ENCODE data around the gene CD7. TPM values are rescaled to one million over a fixed set of nuclear protein-coding genes. Genes with fewer than 3 reads are reported as not detected.
"Not testable (repeated sequence)": the region's sequence is repeated elsewhere in the genome, so short reads cannot be mapped to it uniquely, and the experiment has no call there.

The CD7 gene
- 100 to 1,000 TPM; 620 to 646 TPM for total RNA-seq

DNA sequence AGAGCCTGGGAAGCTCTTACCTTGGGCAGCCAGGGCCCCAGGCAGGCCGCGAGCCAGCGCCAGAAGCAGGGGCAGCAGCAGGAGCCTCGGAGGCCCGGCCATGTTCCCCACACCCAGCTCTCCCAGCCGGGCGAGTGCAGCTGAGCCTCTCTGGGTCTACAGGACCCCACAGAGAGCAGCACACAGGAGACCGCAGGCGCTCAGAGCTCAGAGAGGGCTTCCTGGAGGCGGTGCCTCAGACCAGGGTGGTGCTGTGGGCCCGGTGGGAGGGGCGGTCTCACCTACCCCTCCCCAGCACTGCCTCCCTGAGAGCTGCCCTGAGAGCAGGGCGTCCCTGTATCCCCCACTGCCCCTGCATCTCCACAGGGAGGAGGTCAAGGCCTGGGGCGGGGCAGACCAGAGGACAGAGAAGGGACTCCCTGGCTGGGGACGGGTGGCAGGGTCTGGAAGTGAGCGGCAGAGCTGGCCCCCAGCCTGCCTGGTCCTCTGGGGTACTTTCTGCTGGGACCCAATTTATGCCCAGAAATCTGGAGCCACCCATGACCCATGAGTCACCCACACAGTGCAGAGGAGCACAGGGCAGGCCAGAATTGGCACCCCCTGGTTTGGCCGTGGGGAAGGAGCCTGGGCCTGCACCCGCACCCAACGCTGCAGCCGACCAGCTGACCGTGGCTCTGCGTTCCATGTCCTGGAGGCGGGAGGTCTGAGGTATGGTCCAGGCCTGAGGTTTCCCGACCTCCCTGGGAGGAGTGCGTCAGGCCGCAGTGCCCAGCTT lies at the start of gene CD7:
Gene CD7 (minus strand): TSS at position 215 of the 775 bp plus-strand sequence. CDS start 113 bp downstream, at position 102.
- DNase-seq (ENCODE audit: low spot score in 2 of 2) (peak in 1 of 2 donors; percentile 71), ATAC-seq (peak; percentile 73 to 82)
- Mint-ChIP-seq H3K36me3 (peaks cover 23 to 34% of the 10 kb centered on the region in 2 donors), H3K27ac (peak within 1 kb of the TSS in 1 of 2 donors; percentile 98), H3K9me3 (no peaks in the 10 kb centered on the region)

DNA sequence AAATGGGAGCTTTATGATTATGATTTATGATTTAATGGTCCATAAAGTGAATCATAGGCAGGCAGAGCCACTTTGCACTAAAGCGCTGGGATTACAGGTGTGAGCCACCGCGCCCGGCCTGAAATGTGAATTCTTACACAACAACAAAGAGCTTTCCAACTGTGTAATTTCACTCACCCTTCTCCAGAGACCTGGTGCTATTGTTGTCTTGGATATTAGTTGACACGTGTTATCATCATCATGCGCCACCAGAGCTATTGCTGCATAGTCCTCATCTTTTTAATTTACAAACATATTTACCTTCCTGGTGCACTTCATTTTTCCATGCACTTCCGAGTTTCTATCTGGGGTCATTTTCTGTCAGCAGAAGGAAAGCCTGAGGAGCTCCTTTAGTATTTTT lies 49.3 kb upstream of the CD7 start:
- no peak for ATAC-seq
- no peaks in the 10 kb centered on the region for H3K36me3 Mint-ChIP-seq
- no peaks in the 10 kb centered on the region for H3K9me3 Mint-ChIP-seq
- no peak for DNase-seq (ENCODE audit: low spot score in 2 of 2)
- H3K27ac Mint-ChIP-seq: no peak overlapping the region

DNA sequence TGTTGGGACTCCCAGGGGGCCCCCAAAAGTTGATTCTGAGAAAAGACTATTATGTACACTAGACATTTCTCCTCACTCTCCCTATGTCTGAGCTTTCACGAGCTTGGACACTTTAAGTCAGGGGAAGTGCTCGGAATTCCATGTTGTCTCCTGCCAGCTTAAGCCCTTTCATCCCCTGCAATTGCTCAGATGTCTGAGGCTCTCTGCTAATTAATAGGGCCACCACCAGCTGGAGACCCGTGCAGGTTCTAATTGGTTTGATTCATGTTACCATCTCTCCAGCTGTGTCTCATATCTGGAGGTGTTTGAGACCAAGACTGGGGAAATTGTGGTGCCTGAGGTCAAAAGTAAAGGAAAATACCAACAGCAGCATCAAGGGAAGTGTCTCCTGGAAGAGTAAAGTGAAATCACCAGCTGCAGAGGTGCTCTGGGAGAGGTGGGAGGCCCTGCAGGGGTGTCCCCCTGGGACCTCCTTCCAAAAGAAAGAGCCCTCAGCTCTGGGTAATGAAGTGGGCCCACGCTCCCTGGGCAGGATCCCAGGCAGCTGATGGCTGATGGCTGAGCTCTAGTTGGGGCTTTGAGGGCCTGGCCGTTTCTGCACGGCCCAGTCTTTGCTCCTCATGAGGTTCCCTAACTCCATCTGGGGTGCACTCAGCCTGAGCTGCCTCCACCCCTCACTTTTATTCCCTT lies 48.3 kb upstream of the CD7 start:
- Mint-ChIP-seq H3K36me3 (no peaks in the 10 kb centered on the region), H3K27ac (no peak overlapping the region), H3K9me3 (no peaks in the 10 kb centered on the region)
- ATAC-seq (no peak), DNase-seq (ENCODE audit: low spot score in 2 of 2) (no peak)

DNA sequence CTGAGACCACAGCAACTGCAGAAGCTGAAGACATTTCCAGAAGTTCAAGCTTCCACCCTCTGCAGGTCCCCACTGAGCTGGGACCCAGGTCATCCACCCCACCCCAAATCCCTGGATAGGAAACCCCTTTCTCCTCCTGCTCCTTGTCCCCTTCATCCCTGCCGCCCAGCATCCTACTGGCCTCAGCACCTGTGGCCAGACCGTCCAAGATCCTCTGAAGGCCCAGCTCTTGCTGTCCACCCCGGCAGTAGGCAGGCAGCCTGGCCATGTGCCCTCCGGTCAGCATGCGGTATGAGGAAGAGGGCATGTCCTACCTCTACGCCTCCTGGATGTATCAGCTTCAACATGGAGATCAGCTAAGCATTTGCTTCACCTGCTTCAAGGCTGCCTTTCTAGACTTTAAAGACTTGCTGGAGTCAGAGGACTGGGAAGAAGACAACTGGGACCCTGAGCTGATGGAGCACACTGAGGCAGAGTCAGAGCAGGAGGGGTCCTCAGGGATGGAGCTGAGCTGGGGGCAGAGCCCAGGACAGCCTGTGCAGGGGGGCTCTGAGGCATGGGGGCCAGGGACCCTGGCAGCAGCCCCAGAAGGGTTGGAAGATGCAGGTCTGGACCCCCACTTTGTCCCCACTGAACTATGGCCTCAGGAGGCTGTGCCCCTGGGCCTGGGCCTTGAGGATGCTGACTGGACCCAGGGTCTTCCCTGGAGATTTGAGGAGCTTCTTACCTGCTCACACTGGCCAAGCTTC lies 44.7 kb upstream of the CD7 start:
- Mint-ChIP-seq H3K36me3 (no peaks in the 10 kb centered on the region), H3K27ac (peak overlapping the region in 1 of 2 donors; percentile 86), H3K9me3 (peaks cover 0 to 5% of the 10 kb centered on the region in 2 donors)
- ATAC-seq (no peak), DNase-seq (ENCODE audit: low spot score in 2 of 2) (no peak)

DNA sequence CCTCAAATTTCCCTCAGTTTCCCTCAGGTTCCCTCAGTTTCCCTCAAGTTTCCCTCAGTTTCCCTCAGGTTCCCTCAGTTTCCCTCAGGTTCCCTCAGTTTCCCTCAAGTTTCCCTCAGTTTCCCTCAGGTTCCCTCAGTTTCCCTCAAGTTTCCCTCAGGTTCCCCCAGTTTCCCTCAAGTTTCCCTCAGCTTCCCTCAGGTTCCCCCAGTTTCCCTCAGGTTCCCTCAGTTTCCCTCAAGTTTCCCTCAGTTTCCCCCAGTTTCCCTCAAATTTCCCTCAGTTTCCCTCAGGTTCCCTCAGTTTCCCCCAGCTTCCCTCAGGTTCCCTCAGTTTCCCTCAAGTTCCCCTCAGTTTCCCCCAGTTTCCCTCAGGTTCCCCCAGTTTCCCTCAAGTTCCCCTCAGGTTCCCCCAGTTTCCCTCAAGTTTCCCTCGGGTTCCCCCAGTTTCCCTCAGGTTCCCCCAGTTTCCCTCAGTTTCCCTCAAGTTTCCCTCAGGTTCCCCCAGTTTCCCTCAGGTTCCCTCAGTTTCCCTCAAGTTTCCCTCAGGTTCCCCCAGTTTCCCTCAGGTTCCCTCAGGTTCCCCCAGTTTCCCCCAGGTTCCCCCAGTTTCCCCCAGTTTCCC lies 42.2 kb upstream of the CD7 start:
- DNase-seq (ENCODE audit: low spot score in 2 of 2); H3K36me3 Mint-ChIP-seq; H3K27ac Mint-ChIP-seq; ATAC-seq; H3K9me3 Mint-ChIP-seq: not testable (repeated sequence)

DNA sequence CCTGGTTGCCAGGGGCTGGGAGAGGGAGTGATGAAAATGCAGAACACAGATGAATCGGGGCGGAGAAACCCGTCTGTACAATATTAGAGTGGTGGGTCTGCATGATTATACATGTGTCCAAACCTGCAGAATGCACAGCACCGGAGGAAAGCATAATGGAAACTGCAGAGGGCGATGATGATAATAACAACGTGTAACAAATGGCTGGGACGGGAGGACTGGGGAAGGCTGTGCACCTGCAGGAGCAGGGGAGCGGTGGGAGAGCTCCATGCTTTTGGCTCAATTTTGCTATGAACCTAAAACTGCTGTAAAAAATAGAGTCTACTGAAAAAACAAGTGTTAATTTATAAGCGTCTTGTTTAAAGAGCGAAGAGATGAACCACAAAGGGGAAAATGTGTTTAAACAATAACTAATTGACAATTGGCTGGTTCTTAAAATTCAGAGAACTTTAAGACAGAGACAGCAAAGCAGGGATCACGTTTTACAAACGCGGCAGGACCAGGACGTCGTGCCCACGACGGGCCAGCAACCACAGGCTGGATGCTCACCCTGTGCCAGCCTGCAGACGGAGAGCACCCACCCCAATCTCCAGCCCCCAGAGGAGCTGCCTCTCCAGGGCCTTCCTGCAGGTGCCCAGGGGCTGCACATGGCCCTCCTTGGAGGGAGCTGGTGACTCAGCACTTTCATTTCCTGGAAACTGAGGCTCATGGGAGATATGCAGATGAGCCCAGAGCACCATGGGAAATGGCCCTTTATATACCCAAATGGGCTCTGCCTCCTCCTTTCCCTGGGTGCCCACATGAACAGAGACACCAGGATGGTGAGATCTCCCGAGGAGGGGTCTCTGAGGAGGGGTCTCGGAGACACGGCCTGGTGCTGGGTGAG lies 41.3 kb upstream of the CD7 start, which contains the start of gene TEX19:
Gene TEX19 (plus strand): TSS at position 783 of the 886 bp plus-strand sequence. CDS start 2,904 bp downstream, outside the sequence.
- ATAC-seq: peak; percentile 47 to 57
- Mint-ChIP-seq H3K27ac (peak within 1 kb of the TSS in 1 of 2 donors; percentile 5), H3K9me3 (peaks cover 0 to 5% of the 10 kb centered on the region in 2 donors), H3K36me3 (no peaks in the 10 kb centered on the region)
- no peak for DNase-seq (ENCODE audit: low spot score in 2 of 2)

DNA sequence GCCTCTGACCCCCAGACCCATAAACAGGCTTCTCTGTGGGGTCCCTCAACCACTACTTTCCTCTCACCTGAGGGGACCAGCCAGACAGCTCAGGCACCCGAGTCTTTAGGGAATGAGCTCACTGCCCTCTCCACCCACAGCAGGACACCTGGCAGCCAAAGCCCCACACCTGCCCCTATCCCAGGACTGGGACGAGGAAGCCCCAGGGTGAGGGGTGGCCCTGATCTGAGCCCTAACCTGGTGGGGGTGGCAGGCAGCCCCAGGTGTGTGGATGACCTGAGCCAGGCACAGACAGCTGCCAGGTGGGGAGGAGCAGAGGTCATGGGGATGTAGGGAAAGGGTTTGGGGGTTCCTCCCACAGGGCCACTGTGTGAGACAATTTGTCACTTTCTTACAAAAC lies 40.0 kb upstream of the CD7 start:
- Mint-ChIP-seq H3K9me3 (peaks cover 0 to 5% of the 10 kb centered on the region in 2 donors), H3K36me3 (no peaks in the 10 kb centered on the region), H3K27ac (no peak overlapping the region)
- DNase-seq (ENCODE audit: low spot score in 2 of 2) (no peak), ATAC-seq (peak in 1 of 2 donors; percentile 31)

DNA sequence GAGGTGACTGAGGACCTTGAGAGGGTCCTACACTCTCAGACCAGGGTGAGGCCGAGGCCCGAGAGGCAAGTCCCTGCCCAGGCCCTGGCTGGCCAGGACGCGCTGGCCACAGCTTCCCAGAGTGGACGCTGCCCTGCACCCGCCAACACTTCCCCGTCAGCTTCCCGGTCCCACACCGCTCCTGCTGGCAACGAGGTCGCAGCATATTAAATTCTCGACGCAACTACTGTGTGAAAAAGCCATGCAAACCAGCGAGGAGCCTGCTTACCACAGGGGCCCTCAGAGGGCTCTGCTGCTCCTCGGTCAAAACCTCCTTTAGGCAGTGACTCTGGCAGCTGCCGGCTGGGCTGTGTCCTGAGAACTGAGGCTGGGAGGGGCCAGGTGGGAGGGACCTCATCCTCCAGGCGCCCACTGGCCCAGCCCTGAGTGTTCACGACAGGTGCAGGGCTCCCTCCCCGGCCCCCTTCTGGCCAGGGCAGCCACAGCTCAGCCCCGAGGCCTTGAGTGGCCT lies 39.5 kb upstream of the CD7 start:
- no peak overlapping the region for H3K27ac Mint-ChIP-seq
- DNase-seq (ENCODE audit: low spot score in 2 of 2) (no peak), ATAC-seq (no peak)
- H3K9me3 Mint-ChIP-seq: peaks cover 0 to 5% of the 10 kb centered on the region in 2 donors
- no peaks in the 10 kb centered on the region for H3K36me3 Mint-ChIP-seq

DNA sequence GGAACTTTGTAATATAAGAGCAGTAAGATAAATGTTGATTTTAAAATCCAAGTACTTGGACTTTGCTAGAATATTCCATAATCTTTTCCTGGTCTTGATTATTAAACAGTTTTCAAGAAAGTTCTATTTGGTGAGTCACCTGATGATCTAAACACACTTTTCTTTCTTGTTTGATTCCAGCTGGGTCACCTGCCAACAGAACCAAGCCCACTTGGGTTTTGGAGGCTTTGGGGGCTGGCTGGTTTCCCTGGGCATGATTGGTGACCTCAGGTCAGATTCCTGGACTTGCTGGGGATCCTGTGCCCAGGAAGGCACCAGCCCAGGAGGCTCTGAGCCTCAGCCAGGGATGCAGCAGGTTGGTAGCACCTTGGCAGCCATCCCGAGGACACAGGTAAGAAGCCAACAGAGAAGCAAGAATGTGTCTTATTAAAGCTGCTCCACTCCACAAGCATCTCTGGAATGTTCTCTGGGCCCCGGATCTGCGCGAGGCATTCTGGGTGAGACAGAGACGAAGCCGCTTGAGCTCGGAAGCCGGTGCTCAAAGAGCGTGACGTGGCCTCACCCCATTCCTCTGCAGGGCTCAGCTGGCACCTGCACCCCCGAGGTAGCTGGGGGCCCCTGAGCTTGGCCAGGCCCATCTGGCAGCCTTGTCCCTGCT lies 38.5 kb upstream of the CD7 start:
- no peak for ATAC-seq
- no peak for DNase-seq (ENCODE audit: low spot score in 2 of 2)
- H3K27ac Mint-ChIP-seq: no peak overlapping the region
- H3K36me3 Mint-ChIP-seq: no peaks in the 10 kb centered on the region
- H3K9me3 Mint-ChIP-seq: peaks cover 0 to 5% of the 10 kb centered on the region in 2 donors

DNA sequence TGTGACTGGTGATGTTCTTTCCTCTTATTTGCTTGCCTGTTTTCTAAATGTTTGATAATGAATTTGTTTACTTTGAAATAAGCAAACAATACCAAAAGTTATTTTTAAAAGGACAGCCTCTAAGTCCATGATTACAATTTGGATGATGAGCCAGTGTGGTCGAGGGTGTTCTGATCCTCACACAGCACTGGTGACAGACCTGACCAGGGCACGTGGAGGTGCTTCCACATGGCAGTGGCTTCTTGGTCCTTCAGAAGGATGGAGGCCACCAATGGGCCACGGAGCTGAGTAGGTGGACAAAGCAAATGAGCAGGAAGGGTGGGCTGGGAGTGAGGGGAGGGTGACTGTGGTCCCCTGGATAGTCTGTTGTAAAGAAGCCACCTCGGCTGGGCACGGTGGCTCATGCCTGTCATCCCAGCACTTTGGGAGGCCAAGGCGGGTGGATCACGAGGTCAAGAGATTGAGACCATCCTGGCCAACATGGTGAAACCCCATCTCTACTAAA lies 37.4 kb upstream of the CD7 start:
- H3K36me3 Mint-ChIP-seq: no peaks in the 10 kb centered on the region
- DNase-seq (ENCODE audit: low spot score in 2 of 2): no peak
- ATAC-seq: no peak
- H3K27ac Mint-ChIP-seq: peak overlapping the region in 1 of 2 donors; percentile 65
- H3K9me3 Mint-ChIP-seq: peaks cover 0 to 5% of the 10 kb centered on the region in 2 donors

DNA sequence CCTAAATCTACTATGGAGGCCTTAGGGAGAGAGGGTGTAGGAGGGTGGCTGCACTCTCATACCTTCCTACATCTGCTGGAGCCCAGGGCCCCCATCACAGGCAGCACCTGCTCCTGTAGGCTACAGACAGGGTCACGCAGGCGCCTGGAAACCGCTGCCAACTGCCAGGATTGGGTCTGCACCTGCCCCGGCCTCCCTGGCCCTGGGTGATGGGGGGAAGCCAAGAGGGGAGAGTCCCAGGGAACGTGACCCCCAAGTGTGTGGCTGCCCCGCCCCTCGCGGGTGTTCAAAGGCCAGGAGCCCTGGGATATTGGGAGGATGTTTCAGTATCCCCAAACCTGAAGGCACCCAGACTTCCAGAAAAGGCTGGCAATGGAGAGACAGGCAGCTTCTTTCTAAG lies 36.1 kb upstream of the CD7 start:
- H3K36me3 Mint-ChIP-seq: no peaks in the 10 kb centered on the region
- H3K9me3 Mint-ChIP-seq: peaks cover 0 to 3% of the 10 kb centered on the region in 2 donors
- no peak for DNase-seq (ENCODE audit: low spot score in 2 of 2)
- ATAC-seq: no peak
- no peak overlapping the region for H3K27ac Mint-ChIP-seq

DNA sequence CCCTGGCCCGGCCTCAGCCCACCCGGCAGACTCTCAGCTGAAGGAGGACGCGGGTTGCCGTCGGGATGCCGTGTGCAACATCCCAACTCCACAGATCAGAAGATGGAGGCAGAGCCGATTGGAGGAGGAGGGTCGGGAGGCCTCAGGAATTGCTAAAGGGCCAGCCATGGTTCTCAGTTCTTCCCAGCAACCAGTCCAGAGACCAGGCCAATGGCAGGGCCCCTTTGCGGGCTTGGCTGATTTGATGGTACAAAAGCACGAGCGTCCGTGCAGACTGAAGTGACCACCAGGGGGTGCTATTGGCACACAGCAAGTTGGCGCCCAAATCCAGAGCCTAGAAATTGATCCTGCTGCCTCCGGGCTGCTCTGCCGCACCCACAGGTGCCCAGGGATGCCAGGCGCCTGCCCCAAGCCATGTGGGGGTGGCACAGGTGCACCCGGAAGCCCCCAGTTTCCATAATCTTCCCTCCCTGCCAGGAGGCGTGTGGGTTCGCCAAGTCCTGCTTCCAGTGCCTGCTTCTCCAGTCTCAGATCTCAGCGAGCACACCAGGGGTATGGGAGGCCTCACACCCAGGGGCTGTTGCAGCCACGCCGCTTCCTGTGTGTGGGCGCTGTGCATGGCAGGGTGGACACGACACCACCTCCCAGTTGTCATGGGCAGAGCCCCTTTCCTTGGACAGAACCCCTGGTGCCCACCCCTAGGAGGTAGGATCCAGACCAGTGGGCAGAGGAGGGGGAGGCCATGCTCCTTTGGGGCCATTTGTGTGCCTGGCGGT lies 34.5 kb upstream of the CD7 start:
- Mint-ChIP-seq H3K27ac (no peak overlapping the region), H3K36me3 (no peaks in the 10 kb centered on the region), H3K9me3 (no peaks in the 10 kb centered on the region)
- ATAC-seq: peak; percentile 89 to 90
- peak; percentile 73 to 87 for DNase-seq (ENCODE audit: low spot score in 2 of 2)

DNA sequence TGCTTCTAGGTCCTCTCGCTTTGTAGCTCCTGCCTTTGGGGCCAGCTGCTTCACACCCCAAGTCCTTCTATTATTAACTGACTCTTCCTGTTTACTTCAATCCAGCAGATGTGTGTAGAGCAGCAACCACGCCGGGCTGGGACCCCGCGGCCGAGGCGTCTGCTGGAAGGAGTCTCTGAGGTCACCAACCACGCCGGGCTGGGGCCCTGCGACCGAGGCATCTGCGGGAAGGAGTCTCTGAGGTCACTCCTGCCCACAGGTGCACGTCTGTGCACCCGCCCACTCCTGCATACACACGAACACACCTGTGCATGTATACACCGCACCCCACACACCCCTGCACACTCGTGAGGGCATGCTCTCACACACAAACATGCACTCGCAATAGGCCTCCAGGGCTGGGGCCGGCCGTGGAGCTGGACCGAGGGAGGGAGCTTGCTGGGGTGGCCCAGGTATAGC lies 33.9 kb upstream of the CD7 start:
- no peak overlapping the region for H3K27ac Mint-ChIP-seq
- no peaks in the 10 kb centered on the region for H3K9me3 Mint-ChIP-seq
- no peak for DNase-seq (ENCODE audit: low spot score in 2 of 2)
- H3K36me3 Mint-ChIP-seq: no peaks in the 10 kb centered on the region
- ATAC-seq: no peak
